ENCODE measurements around the gene TTLL6. TPM values are rescaled to one million over a fixed set of nuclear protein-coding genes. Genes with fewer than 3 reads are reported as not detected.

Gene TTLL6
- total and polyA plus RNA-seq, 2 experiments from 2014 or later, result 0.30 TPM; not detected in 1

DNA sequence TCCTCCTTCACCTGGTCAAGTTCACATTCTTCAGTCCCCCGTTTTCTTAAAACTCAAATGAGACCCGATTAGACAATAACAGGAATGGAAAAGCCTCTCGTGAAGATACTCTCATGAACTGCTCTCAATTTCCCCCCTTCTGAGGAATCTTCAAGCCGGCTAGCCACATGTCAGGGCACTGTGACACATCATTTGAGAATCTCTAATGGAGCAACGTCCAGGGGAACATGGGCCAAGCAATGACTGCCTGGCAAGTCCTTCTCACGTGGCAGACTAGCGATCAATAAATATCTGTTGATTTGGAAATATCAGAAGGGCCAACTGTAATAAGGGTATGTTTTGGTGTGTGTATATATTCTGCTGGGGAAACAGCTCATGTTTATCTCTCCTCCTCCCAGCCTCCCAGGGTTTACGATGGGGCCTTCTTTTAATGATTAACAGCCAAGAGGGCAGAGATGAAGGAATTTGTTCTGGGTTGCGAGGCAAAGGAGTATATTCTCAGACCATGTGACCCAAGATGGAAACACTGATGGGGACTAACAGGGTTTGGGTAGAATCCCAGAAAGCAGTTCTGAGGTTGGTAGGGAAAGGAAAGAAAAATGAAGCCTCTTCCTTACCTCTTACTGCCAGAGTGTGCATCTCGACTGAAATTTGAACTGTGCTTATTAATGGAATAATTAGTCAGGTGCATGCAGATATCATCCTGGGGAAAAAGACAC is 21.4 kb downstream of the TTLL6 start:
- WGBS (ENCODE audit: low lambda C conversion rate, missing lambda C conversion rate), result 28% methylated on average over 10 of the region's 10 CpGs
- H3K9me3 ChIP-seq (ENCODE audit: low read depth), result no peaks in the 10 kb centered on the region
- H3K36me3 ChIP-seq (replicated peaks; ENCODE audit: insufficient read depth, low read depth), result no peaks in the 10 kb centered on the region
- H3K4me3 ChIP-seq, result no peak overlapping the region
- H3K27ac ChIP-seq, result peak overlapping the region; percentile 79
- H3K9me2 ChIP-seq (replicated peaks; ENCODE audit: insufficient read depth), result no peaks in the 10 kb centered on the region
- no peaks in the 10 kb centered on the region for H3K79me2 ChIP-seq
- H2AFZ ChIP-seq, result peak overlapping the region; percentile 2
- H3K4me1 ChIP-seq (ENCODE audit: insufficient read depth), result peaks cover 26% of the 10 kb centered on the region
- no peaks in the 10 kb centered on the region for H3K27me3 ChIP-seq
- H3K4me2 ChIP-seq, result peak overlapping the region; percentile 45
- H4K20me1 ChIP-seq (ENCODE audit: insufficient read depth, poor library complexity, severe bottlenecking), result no peaks in the 10 kb centered on the region
- TF ChIP-seq EZH2phosphoT487 (IDR thresholded peaks at IDR 0.05; ENCODE audit: low read depth, severe bottlenecking, unreplicated experiment), result no peak
- peak; percentile 80 for DNase-seq (ENCODE audit: low spot score)

DNA sequence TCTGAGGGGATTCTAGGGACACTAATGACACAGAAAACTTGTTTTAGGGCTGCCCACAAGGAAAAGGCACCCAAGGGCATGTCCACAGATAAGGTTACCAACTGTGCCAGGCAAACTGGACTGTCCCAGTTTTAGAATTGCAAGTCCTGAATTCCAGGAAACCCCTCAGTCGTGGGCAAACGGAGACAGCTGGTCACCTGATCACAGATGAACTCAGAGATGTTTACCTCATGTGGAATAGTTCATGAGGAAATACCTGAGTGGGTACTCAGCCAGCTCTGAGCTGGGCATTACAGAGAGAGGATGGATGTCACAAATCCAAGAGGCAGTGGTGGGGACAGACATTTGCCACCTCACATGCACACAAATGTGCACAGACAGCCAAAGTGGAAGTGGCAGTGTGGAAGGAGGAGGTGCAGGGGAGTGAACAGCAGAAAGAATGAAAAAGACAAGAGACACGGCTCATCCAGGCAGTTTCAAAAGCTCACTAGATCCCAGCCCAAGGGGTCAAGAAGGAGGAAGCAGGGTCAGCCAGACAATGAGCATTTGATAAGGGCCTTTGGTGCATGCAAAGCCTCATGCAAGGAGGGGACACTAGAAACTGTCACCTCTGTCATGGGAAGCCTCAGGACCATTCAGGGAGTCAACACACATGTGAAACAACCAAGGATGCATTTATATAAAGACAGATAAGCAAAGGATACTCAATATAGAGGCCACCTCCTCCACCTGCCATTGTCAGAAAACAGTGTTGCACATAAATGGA is 24.8 kb downstream of the TTLL6 start:
- Histone ChIP-seq H3K4me3 (no peak overlapping the region), H3K27me3 (peaks cover 5% of the 10 kb centered on the region), H3K27ac (no peak overlapping the region), H3K9me2 (replicated peaks; ENCODE audit: insufficient read depth) (no peaks in the 10 kb centered on the region), H3K4me1 (ENCODE audit: insufficient read depth) (peaks cover 26% of the 10 kb centered on the region), H3K79me2 (no peaks in the 10 kb centered on the region), H4K20me1 (ENCODE audit: insufficient read depth, poor library complexity, severe bottlenecking) (no peaks in the 10 kb centered on the region), H2AFZ (no peak overlapping the region), H3K4me2 (no peak overlapping the region), H3K9me3 (ENCODE audit: low read depth) (no peaks in the 10 kb centered on the region), H3K36me3 (replicated peaks; ENCODE audit: insufficient read depth, low read depth) (no peaks in the 10 kb centered on the region)
- WGBS (ENCODE audit: low lambda C conversion rate, missing lambda C conversion rate), result 68% methylated on average over 3 of the region's 3 CpGs
- no peak for DNase-seq (ENCODE audit: low spot score)
- TF ChIP-seq, protein P1, sequence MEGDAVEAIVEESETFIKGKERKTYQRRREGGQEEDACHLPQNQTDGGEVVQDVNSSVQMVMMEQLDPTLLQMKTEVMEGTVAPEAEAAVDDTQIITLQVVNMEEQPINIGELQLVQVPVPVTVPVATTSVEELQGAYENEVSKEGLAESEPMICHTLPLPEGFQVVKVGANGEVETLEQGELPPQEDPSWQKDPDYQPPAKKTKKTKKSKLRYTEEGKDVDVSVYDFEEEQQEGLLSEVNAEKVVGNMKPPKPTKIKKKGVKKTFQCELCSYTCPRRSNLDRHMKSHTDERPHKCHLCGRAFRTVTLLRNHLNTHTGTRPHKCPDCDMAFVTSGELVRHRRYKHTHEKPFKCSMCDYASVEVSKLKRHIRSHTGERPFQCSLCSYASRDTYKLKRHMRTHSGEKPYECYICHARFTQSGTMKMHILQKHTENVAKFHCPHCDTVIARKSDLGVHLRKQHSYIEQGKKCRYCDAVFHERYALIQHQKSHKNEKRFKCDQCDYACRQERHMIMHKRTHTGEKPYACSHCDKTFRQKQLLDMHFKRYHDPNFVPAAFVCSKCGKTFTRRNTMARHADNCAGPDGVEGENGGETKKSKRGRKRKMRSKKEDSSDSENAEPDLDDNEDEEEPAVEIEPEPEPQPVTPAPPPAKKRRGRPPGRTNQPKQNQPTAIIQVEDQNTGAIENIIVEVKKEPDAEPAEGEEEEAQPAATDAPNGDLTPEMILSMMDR (IDR thresholded peaks at IDR 0.05; ENCODE audit: poor library complexity), result no peak
- no peak for TF ChIP-seq EZH2 (IDR thresholded peaks at IDR 0.05; ENCODE audit: borderline replicate concordance)
- no peak for TF ChIP-seq EZH2phosphoT487 (IDR thresholded peaks at IDR 0.05; ENCODE audit: low read depth, severe bottlenecking, unreplicated experiment)

- H3K9me3 ChIP-seq (ENCODE audit: low read depth), result no peaks in the 10 kb centered on the region
- H3K4me2 ChIP-seq, result no peak overlapping the region
- H4K20me1 ChIP-seq (ENCODE audit: insufficient read depth, poor library complexity, severe bottlenecking), result no peaks in the 10 kb centered on the region
- 53% methylated on average over 14 of the region's 14 CpGs for WGBS (ENCODE audit: low lambda C conversion rate, missing lambda C conversion rate)
- H3K27me3 ChIP-seq, result peaks cover 5% of the 10 kb centered on the region
- no peaks in the 10 kb centered on the region for H3K36me3 ChIP-seq (replicated peaks; ENCODE audit: insufficient read depth, low read depth)
- no peaks in the 10 kb centered on the region for H3K9me2 ChIP-seq (replicated peaks; ENCODE audit: insufficient read depth)
- no peaks in the 10 kb centered on the region for H3K79me2 ChIP-seq
- TF ChIP-seq, protein P1 (IDR thresholded peaks at IDR 0.05; ENCODE audit: poor library complexity), result peak; percentile 83
- no peak for TF ChIP-seq EZH2 (IDR thresholded peaks at IDR 0.05; ENCODE audit: borderline replicate concordance)
- no peak for TF ChIP-seq EZH2phosphoT487 (IDR thresholded peaks at IDR 0.05; ENCODE audit: low read depth, severe bottlenecking, unreplicated experiment)
- no peak overlapping the region for H3K4me3 ChIP-seq
- peaks cover 18% of the 10 kb centered on the region for H3K4me1 ChIP-seq (ENCODE audit: insufficient read depth)
- peak; percentile 91 for DNase-seq (ENCODE audit: low spot score)
- no peak overlapping the region for H2AFZ ChIP-seq
- no peak overlapping the region for H3K27ac ChIP-seq
These were observed 25.6 kb downstream of the TTLL6 start for GRCh38 chr17:48791128-48792032.
